Activated CD8-positive, alpha-beta memory T cell treated with anti-CD3 and anti-CD28 coated beads, Interleukin-2, amount 50 U/mL, for 4 hours (primary cell): ENCODE measurements around the gene STK16.
A peak's percentile ranks its signal among the peaks of the same experiment; 100 is the strongest.

Source experiments
- DNase-seq: peaks from one replicate; pipeline ENCODE4 v3.0.0-alpha.2; 2020

The STK16 gene

DNA sequence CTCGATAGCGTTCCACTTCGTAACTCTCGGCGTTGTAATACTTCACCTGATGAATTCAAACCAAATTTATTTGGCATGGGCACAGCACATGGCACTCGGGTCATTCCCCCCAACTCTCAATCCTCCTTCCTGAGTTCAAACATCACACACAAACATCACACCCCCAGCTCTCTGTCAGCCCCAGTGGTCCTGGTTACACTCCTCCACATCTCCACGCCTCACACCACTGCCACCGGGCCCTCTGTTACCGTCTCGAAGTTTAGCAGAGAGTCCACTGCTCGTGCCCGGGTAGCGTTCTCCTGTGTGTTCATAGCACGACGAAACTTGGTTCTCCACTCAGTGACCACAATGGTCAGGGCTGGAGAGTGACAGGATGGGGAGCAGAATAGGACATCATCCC is 31.1 kb upstream of the STK16 start:
- no peak for DNase-seq

- no peak for DNase-seq
Measured at GRCh38 chr2:219214786-219215185, 30.5 kb upstream of the STK16 start.

DNA sequence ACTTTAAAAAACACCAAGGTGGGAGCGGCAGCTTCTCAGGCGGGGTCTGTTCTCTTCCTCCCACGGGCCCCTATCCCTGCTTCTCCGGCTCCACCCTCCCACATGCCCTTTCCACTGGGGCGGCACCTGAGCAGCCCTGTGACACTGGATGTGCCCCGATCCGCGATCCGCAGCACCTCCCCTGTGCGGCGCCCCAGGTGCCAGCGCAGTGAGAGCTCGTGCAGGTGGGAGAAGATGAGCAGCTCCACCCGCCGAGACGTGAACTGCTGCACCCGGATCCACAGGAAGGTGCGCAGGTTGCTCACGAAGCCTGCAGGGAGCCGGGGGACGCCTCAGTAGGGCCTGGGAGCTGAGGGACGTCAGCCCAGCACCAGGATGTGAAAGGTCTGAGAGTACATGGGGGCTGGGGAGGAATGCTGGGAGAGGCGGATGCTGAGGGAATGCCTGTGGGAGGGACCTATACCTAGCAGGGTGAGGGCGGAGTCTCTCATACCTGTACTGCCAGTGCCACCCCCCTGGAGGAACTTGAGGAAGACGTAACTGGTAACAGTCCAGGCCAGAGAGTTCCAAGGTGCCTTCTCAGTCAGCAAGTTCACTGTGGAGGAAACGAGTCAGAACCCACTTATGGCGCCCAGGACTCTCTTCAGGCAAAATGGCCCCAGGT is 29.3 kb upstream of the STK16 start:
- no peak for DNase-seq

- no peak for DNase-seq
Measured at GRCh38 chr2:219216535-219216915, 28.8 kb upstream of the STK16 start.

- no peak for DNase-seq
Measured at GRCh38 chr2:219218217-219218731, 27.0 kb upstream of the STK16 start.

- peak; percentile 89 for DNase-seq
Measured at GRCh38 chr2:219218732-219219701, 26.3 kb upstream of the STK16 start, which contains the start of gene ABCB6. Gene ABCB6, minus strand, starts transcription at chr2:219218958. Its CDS starts 285 bp downstream, at chr2:219218673.

GRCh38 chr2:219219784-219220532 is 25.3 kb upstream of the STK16 start:
- DNase-seq = no peak

- DNase-seq = no peak
Measured at GRCh38 chr2:219220652-219221402, 24.5 kb upstream of the STK16 start.

GRCh38 chr2:219221957-219222518 is 23.2 kb upstream of the STK16 start:
- DNase-seq = no peak

GRCh38 chr2:219223831-219224610 is 21.3 kb upstream of the STK16 start:
- DNase-seq = no peak

- no peak for DNase-seq
Measured at GRCh38 chr2:219225350-219225749, 19.9 kb upstream of the STK16 start.

DNA sequence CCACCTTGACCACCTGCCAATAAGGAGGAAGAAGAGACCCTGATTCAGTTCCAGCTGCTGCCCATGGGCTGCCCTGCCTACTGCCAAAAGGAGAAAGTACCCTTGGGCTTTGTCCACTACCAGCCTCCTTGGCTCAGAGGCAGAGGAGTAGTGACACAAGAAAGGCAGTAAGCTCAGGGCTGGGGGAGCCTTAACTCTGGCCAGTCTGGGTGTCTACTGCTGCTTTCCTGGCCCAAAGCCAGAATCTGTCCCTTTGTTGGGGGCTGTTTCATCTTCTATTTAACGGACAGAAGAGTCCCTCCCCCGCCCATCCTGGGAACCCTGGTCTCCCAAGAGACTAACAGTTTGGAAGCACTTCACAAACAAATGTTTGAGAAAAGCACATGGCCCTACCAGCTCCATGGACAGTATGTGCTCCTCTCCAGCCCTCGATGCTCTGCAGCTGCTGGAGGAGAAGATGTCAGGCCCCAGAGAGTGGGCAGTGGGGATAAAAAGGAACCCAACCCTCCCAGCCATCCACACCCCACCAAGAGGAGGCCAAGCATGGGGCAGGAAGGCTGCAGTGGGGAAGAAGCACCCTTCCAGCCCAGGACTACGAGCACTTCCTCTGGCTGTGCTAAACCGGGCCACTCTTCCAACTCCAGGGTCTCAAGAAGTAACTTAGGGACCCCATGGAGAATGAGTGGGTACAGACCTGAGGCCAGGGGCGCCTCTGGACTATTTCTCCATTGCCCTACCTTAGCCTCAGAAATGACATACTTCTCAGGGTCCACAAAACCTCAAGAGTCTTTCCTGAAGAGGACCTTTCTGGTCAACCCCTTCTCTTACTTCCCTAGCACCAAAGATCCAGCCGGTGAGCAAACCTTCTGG is 17.0 kb upstream of the STK16 start:
- DNase-seq = no peak

- DNase-seq = no peak
Measured at GRCh38 chr2:219228911-219229304, 16.4 kb upstream of the STK16 start.

DNA sequence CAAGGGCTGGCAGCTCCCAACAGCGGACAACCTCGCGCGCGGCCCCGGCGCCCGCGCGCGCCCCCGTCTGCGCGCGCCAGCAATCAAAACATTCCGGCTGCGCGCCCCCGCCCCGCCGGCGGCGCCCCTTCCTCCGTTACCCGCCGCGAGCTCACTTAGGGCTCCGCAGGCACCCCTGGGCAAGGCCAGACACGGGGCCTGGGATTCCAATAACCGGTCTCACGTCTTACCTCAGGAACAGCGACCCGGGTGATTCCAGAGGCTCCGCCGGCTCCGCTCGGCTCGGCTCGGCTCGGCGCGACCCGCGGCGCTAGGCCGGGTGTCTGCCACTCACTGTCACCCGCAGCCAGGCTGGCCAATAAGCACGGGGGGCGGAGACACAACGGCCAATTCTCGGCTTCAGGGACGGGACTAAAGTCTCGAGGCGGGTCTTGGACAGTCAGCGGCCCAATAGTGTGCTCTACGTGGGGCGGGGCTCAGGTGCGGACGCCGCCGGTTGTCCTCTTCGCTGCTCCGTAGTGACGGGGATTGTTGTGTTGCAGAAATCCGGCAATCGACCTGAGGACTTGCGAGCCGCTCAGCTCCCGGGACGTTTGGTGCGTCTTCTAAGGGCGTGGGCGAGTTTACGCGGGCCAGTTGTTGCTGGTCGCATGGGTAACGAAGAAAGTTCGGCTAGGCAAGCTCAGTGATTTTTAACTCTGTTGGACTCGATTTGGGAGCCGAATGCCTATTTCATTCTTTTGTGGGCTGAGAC is 15.8 kb upstream of the STK16 start, which contains the start of the genes ANKZF1 and ATG9A:
Gene ANKZF1 (plus strand): TSS at position 502 of the 754 bp plus-strand sequence. CDS start 452 bp downstream, outside the sequence.
Gene ATG9A (minus strand): TSS at position 332 of the 754 bp plus-strand sequence. CDS start 1,612 bp downstream, outside the sequence.
- DNase-seq = peak; percentile 96

- no peak for DNase-seq
Measured at GRCh38 chr2:219230059-219230540, 15.2 kb upstream of the STK16 start.

GRCh38 chr2:219234331-219234730 is 10.9 kb upstream of the STK16 start:
- no peak for DNase-seq

DNA sequence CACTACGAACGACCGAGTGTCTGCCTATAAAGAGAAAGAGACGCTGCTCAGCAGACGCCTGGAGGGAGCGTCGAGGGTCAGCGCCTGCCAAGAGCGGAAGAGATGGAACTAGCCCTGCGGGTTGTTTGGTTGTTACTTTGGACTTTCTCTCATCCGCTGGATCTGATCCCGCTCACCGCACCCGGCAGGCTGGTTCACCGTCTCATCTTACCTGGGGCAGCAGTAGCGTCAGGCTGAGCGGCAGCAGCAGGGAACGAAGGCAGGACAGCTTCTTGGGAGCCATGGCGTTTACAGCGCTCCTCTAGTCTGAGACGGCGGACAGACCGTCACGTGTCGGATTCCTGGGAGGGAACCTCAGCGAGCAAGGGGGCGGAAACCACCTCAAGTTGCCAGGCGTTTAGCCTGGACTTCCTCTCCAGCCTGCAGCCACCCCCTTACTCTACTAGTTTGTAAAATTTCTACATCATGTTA is 2.0 kb upstream of the STK16 start:
- DNase-seq = no peak

- no peak for DNase-seq
Measured at GRCh38 chr2:219244789-219245147, 511 bp upstream of the STK16 start.

DNA sequence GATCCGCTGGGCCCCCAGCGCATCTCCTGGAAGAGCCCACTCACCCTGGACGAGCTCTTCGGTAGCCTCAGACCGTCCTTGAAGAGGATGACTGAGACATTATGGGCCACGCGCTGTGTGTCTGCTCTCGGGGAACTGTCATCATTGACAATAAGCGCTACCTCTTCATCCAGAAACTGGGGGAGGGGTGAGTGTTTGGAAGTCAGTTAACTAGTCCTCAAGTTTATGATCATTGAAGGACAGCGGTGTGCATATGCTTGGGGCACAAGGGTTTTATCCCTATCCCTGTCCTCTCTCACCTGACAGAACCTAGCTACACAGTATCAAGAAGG is 586 bp downstream of the STK16 start:
- peak; percentile 21 for DNase-seq
